Upper lobe of left lung (tissue), 6 donors: Measurements from ENCODE around the gene TOP1. TPM values are rescaled to one million over a fixed set of nuclear protein-coding genes. Genes with fewer than 3 reads are reported as not detected.

ENCODE experiments used
- ATAC-seq, 2 donors: fragments of 200-7000 bp; cut with Tn5 transposase; one replicate each; pipeline ENCODE4 v1.9.1; 2022; ENCODE audit warnings: mild to moderate bottlenecking in 2 of 2, moderate library complexity in 2 of 2; ENCODE audit not compliant: low FRiP score in 2 of 2
- DNase-seq, 2 donors: peaks; one replicate each; pipeline ENCODE4 v3.0.0-alpha.2; 2019 to 2020
- H3K27ac ChIP-seq, 4 donors: fragments of 200-600 bp; sonication (generic); one replicate each; pipeline ENCODE4 v1.5.1; 2016 to 2019
- H3K27me3 ChIP-seq, 4 donors: fragments of 200-600 bp; sonication (generic); one replicate each; pipeline ENCODE4 v1.5.1; 2017 to 2019
- H3K36me3 ChIP-seq, 4 donors: fragments of 200-600 bp; sonication (generic); one replicate each; pipeline ENCODE4 v1.5.1; 2016 to 2019
- H3K4me1 ChIP-seq, 4 donors: fragments of 200-600 bp; sonication (generic); one replicate each; pipeline ENCODE4 v1.5.1; 2018 to 2019
- H3K4me3 ChIP-seq, 4 donors: fragments of 200-600 bp; sonication (generic); one replicate each; pipeline ENCODE4 v1.5.1; 2017 to 2019; ENCODE audit warnings: mild to moderate bottlenecking in 2 of 4, moderate library complexity in 1 of 4
- H3K9me3 ChIP-seq, 4 donors: fragments of 200-600 bp; sonication (generic); one replicate each; pipeline ENCODE4 v1.5.1; 2018 to 2019
- CTCF ChIP-seq, 6 experiments: fragments of 450-650 bp in 4 of 6; fragments of 200-600 bp in 2 of 6; sonication (generic) in 2 of 6; IDR thresholded peaks; one replicate each; pipeline ENCODE4 v1.5.1; 2016 to 2019; ENCODE audit warnings: antibody characterized with exemption in 6 of 6
- EP300 ChIP-seq, 4 donors: sonication (generic); formaldehyde crosslinking; IDR thresholded peaks; one replicate each; pipeline ENCODE4 v1.5.1; 2017; ENCODE audit warnings: antibody characterized with exemption in 4 of 4, control low read depth in 2 of 4
- POLR2A ChIP-seq, 4 donors: fragments of 450-650 bp; IDR thresholded peaks; one replicate each; pipeline ENCODE4 v1.5.1; 2016 to 2017; ENCODE audit warnings: antibody characterized with exemption in 4 of 4, mild to moderate bottlenecking in 2 of 4
- POLR2AphosphoS5 ChIP-seq, 2 donors: sonication (generic); formaldehyde crosslinking; IDR thresholded peaks; one replicate each; pipeline ENCODE4 v1.5.1; 2017; ENCODE audit warnings: antibody characterized with exemption in 2 of 2
- WGBS, 2 donors: methylation state at CpG; one replicate each; pipeline ENCODE4 v1.1.5; 2017 to 2018; 5-methylcytosine and 5-hydroxymethylcytosine counted together
- total RNA-seq, 6 donors: library from RNA; depleted of rRNA in 4 of 6; stranded (reverse); fragments of >200 nt in 4 of 6; gene quantifications; one replicate each; pipeline versions ENCODE4 v1.1.0 to v1.2.1, GENCODE V29; 2016 to 2021
- donor health status: DM: no; HTN: no; CAD: no; lungs with moderate emphysema.
- donor health status: DM: no; HTN: yes; CAD: no; lungs with severe emphysema.

TOP1 gene
- total RNA-seq, 6 donors from 2014 or later = 39.8 to 94.2 (median 49.0) TPM

GRCh38 chr20:41035207-41035606 lies 6.6 kb downstream of the TOP1 start:
- 86 to 96% methylated on average over 3 of the region's 3 CpGs for WGBS, 2 donors
- H3K9me3 ChIP-seq = no peaks in the 10 kb centered on the region
- H3K4me1 ChIP-seq = peaks cover 54 to 89% (median 68%) of the 10 kb centered on the region in 4 donors
- DNase-seq = no peak
- TF ChIP-seq POLR2A (IDR thresholded peaks at IDR 0.05) (no peak), CTCF (IDR thresholded peaks at IDR 0.05) (no peak), EP300 (IDR thresholded peaks at IDR 0.05) (no peak), POLR2AphosphoS5 (IDR thresholded peaks at IDR 0.05) (no peak)
- H3K36me3 ChIP-seq = no peaks in the 10 kb centered on the region
- H3K27me3 ChIP-seq = no peaks in the 10 kb centered on the region
- ATAC-seq = no peak
- no peak overlapping the region for H3K27ac ChIP-seq
- no peak overlapping the region for H3K4me3 ChIP-seq

GRCh38 chr20:41037179-41037578 lies 8.6 kb downstream of the TOP1 start:
- peaks cover 41 to 85% (median 53%) of the 10 kb centered on the region in 4 donors for H3K4me1 ChIP-seq
- DNase-seq (no peak), ATAC-seq (no peak)
- 64 to 69% methylated on average over 2 of the region's 2 CpGs for WGBS, 2 donors
- no peaks in the 10 kb centered on the region for H3K27me3 ChIP-seq
- H3K9me3 ChIP-seq = no peaks in the 10 kb centered on the region
- no peaks in the 10 kb centered on the region for H3K36me3 ChIP-seq
- no peak overlapping the region for H3K27ac ChIP-seq
- TF ChIP-seq POLR2A (IDR thresholded peaks at IDR 0.05) (no peak), CTCF (IDR thresholded peaks at IDR 0.05) (no peak), POLR2AphosphoS5 (IDR thresholded peaks at IDR 0.05) (no peak), EP300 (IDR thresholded peaks at IDR 0.05) (no peak)
- H3K4me3 ChIP-seq = no peak overlapping the region

GRCh38 chr20:41038149-41038877 lies 9.7 kb downstream of the TOP1 start:
- Histone ChIP-seq H3K27me3 (no peaks in the 10 kb centered on the region), H3K9me3 (no peaks in the 10 kb centered on the region), H3K4me1 (peaks cover 31 to 73% (median 45%) of the 10 kb centered on the region in 4 donors), H3K27ac (peak overlapping the region in 2 of 4 donors; percentile 30 to 31), H3K4me3 (no peak overlapping the region), H3K36me3 (no peaks in the 10 kb centered on the region)
- no peak for TF ChIP-seq EP300 (IDR thresholded peaks at IDR 0.05)
- TF ChIP-seq POLR2AphosphoS5 (IDR thresholded peaks at IDR 0.05) = no peak
- TF ChIP-seq CTCF (IDR thresholded peaks at IDR 0.05) = no peak
- TF ChIP-seq POLR2A (IDR thresholded peaks at IDR 0.05) = no peak
- no peak for ATAC-seq
- no peak for DNase-seq
- WGBS, 2 donors = 89 to 90% methylated on average over 4 of the region's 4 CpGs

- no peak for TF ChIP-seq POLR2AphosphoS5 (IDR thresholded peaks at IDR 0.05)
- no peak for TF ChIP-seq POLR2A (IDR thresholded peaks at IDR 0.05)
- TF ChIP-seq CTCF (IDR thresholded peaks at IDR 0.05) = no peak
- no peak for TF ChIP-seq EP300 (IDR thresholded peaks at IDR 0.05)
- Histone ChIP-seq H3K36me3 (no peaks in the 10 kb centered on the region), H3K27ac (peak overlapping the region in 1 of 4 donors; percentile 19), H3K27me3 (no peaks in the 10 kb centered on the region), H3K4me3 (no peak overlapping the region), H3K4me1 (peaks cover 26 to 67% (median 39%) of the 10 kb centered on the region in 4 donors), H3K9me3 (no peaks in the 10 kb centered on the region)
- DNase-seq = no peak
- no peak for ATAC-seq
- 60 to 61% methylated on average over 7 of the region's 7 CpGs for WGBS, 2 donors
Measured at GRCh38 chr20:41038878-41039404, 10.3 kb downstream of the TOP1 start.
